ENCODE measurements around the gene ABCA2. TPM values are rescaled to one million over a fixed set of nuclear protein-coding genes. Genes with fewer than 3 reads are reported as not detected.

Gene ABCA2
- total RNA-seq, 2 donors from 2014 or later = 28.3 to 28.5 TPM

GRCh38 chr9:137012694-137013570 is 15.1 kb downstream of the ABCA2 start:
- H3K4me3 ChIP-seq = no peak overlapping the region
- H3K9me3 ChIP-seq = no peaks in the 10 kb centered on the region
- H3K36me3 ChIP-seq = peaks cover 62% of the 10 kb centered on the region
- DNase-seq (ENCODE audit: low spot score) = no peak
- no peak overlapping the region for H3K27ac ChIP-seq
- TF ChIP-seq, protein P1, sequence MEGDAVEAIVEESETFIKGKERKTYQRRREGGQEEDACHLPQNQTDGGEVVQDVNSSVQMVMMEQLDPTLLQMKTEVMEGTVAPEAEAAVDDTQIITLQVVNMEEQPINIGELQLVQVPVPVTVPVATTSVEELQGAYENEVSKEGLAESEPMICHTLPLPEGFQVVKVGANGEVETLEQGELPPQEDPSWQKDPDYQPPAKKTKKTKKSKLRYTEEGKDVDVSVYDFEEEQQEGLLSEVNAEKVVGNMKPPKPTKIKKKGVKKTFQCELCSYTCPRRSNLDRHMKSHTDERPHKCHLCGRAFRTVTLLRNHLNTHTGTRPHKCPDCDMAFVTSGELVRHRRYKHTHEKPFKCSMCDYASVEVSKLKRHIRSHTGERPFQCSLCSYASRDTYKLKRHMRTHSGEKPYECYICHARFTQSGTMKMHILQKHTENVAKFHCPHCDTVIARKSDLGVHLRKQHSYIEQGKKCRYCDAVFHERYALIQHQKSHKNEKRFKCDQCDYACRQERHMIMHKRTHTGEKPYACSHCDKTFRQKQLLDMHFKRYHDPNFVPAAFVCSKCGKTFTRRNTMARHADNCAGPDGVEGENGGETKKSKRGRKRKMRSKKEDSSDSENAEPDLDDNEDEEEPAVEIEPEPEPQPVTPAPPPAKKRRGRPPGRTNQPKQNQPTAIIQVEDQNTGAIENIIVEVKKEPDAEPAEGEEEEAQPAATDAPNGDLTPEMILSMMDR (IDR thresholded peaks at IDR 0.05) = no peak
- no peaks in the 10 kb centered on the region for H3K4me1 ChIP-seq
- no peaks in the 10 kb centered on the region for H3K27me3 ChIP-seq

DNA sequence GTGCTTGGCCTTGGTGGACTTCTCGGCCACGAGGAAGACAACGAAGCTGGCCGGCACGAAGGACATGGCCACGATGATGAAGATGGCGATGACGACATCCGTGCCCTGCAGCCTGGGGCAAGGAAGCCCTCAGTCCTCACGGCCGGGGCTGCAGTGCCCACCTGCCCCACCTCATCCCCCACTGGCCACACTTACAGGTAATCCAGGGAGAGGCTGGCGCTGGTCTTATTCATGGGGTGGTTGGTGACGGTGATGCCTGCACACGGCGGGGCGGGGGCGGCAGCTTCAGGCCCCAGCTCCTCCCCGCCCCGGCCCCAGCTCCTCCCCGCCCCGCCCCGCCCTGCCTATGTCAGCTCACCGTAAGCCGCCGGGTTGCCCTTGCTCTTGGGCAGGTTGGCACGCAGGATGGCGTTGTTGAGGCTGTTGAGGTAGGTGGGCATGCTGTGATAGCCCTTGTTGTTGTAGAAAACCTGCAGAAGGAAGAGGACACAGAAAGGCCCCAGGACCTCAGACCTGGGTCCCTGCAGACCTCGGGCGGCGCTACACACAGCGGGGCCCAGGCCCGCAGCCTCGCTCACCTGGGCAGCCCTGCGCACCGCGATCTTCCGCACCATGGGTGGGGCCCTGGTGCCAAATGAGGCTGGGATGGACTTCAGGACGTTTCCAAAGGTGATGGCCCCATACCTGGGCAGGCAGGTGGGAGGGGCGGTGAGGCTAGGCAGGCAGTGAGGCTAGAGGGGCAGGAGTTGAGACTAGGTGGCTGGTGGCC is 15.9 kb downstream of the ABCA2 start:
- Histone ChIP-seq H3K27ac (no peak overlapping the region), H3K36me3 (peaks cover 54% of the 10 kb centered on the region), H3K4me3 (no peak overlapping the region), H3K9me3 (no peaks in the 10 kb centered on the region), H3K27me3 (no peaks in the 10 kb centered on the region), H3K4me1 (no peaks in the 10 kb centered on the region)
- TF ChIP-seq, protein P1 (IDR thresholded peaks at IDR 0.05) = no peak
- no peak for DNase-seq (ENCODE audit: low spot score)

- Histone ChIP-seq H3K4me3 (no peak overlapping the region), H3K36me3 (peaks cover 45% of the 10 kb centered on the region), H3K27me3 (no peaks in the 10 kb centered on the region), H3K9me3 (no peaks in the 10 kb centered on the region), H3K4me1 (no peaks in the 10 kb centered on the region), H3K27ac (no peak overlapping the region)
- DNase-seq (ENCODE audit: low spot score) = no peak
- TF ChIP-seq, protein P1 (IDR thresholded peaks at IDR 0.05) = no peak
These were observed 16.9 kb downstream of the ABCA2 start for GRCh38 chr9:137011156-137011555.

DNA sequence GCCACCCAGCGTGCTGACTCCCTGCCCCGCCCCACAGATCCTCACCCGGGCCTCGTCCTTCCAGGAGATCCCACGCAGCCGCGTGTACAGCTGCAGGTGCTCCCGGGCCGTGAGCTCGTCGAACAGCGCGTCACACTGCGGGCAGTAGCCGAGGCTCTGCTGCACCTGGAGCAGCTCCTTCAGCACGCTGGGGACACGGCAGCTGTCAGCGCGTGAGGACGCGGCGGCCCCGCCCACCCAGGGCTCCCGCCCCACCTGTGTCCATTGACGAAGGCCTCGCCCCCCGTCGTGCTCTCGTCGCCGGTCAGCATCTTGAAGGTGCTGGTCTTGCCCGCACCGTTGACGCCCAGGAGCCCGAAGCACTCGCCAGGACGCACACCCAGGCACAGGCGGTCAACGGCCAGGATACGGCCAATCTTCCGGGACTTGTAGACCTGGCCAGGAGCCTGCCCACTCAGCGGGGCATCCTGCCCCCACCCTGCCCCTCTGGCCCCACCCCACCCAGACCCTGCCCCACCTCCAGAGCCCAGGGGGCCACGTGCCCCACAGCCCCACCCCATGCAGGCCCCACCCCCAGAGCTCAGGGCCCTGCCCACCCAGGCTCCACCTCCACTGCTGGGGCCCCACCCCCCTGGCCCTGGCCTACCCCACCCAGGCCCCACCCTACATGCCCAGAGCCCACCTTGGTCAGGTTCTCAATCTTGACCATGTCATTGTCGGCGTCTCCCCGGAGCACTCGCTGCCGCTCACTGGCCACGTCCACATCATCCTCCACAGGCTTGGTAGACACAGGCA is 17.9 kb downstream of the ABCA2 start:
- H3K9me3 ChIP-seq = no peaks in the 10 kb centered on the region
- TF ChIP-seq, protein P1 (IDR thresholded peaks at IDR 0.05) = no peak
- H3K36me3 ChIP-seq = peaks cover 35% of the 10 kb centered on the region
- no peak for DNase-seq (ENCODE audit: low spot score)
- no peak overlapping the region for H3K27ac ChIP-seq
- no peak overlapping the region for H3K4me3 ChIP-seq
- H3K27me3 ChIP-seq = no peaks in the 10 kb centered on the region
- no peaks in the 10 kb centered on the region for H3K4me1 ChIP-seq

GRCh38 chr9:137009217-137009616 is 18.8 kb downstream of the ABCA2 start:
- Histone ChIP-seq H3K27me3 (no peaks in the 10 kb centered on the region), H3K4me1 (no peaks in the 10 kb centered on the region), H3K27ac (no peak overlapping the region), H3K36me3 (peaks cover 33% of the 10 kb centered on the region), H3K9me3 (no peaks in the 10 kb centered on the region), H3K4me3 (no peak overlapping the region)
- TF ChIP-seq, protein P1 (IDR thresholded peaks at IDR 0.05) = no peak
- no peak for DNase-seq (ENCODE audit: low spot score)
